H9 (cell line): Measurements from ENCODE around the gene TAF12. TPM values are rescaled to one million over a fixed set of nuclear protein-coding genes. Genes with fewer than 3 reads are reported as not detected.
"Not testable (repeated sequence)": the region's sequence is repeated elsewhere in the genome, so short reads cannot be mapped to it uniquely, and the experiment has no call there.

Experiments used
- DNase-seq: peaks from one replicate; pipeline ENCODE4 v3.0.0-alpha.2; 2017
- H2AFZ ChIP-seq: one replicate; pipeline ENCODE4 v1.6.1; 2013; ENCODE audit warnings: mild to moderate bottlenecking, low read length, control low read depth, moderate library complexity
- H2AK5ac ChIP-seq: 2 replicates; pipeline ENCODE4 v1.6.1; 2013; ENCODE audit warnings: low read length, control low read depth, mixed read lengths; ENCODE audit not compliant: insufficient read length
- H2BK120ac ChIP-seq: one replicate; pipeline ENCODE4 v1.6.1; 2013; ENCODE audit warnings: low read depth, mild to moderate bottlenecking, low read length, control low read depth, inconsistent platforms; ENCODE audit not compliant: poor library complexity, severe bottlenecking
- H2BK12ac ChIP-seq: 2 replicates; pipeline ENCODE4 v1.6.1; 2013; ENCODE audit warnings: low read length, control low read depth, mixed read lengths, low read depth; ENCODE audit not compliant: insufficient read length
- H2BK15ac ChIP-seq: 2 replicates; pipeline ENCODE4 v1.6.1; 2013; ENCODE audit warnings: low read depth, low read length, control low read depth
- H2BK20ac ChIP-seq: one replicate; pipeline ENCODE4 v1.6.1; 2013; ENCODE audit warnings: low read depth, mild to moderate bottlenecking, low read length, control low read depth, inconsistent platforms; ENCODE audit not compliant: poor library complexity, severe bottlenecking
- H2BK5ac ChIP-seq: 2 replicates; pipeline ENCODE4 v1.6.1; 2013; ENCODE audit warnings: low read length, control low read depth, mixed read lengths; ENCODE audit not compliant: insufficient read length
- H3K14ac ChIP-seq: 2 replicates; pipeline ENCODE4 v1.6.1; 2013; ENCODE audit warnings: low read length, control low read depth; ENCODE audit not compliant: insufficient read depth
- H3K18ac ChIP-seq: 2 replicates; pipeline ENCODE4 v1.6.1; 2013; ENCODE audit warnings: low read depth, mild to moderate bottlenecking, mixed read lengths, low read length, control low read depth; ENCODE audit not compliant: insufficient read length
- H3K23ac ChIP-seq: 2 replicates; pipeline ENCODE4 v1.6.1; 2013; ENCODE audit warnings: low read length, control low read depth, mixed read lengths, low read depth; ENCODE audit not compliant: insufficient read length
- H3K23me2 ChIP-seq: 2 replicates; pipeline ENCODE4 v1.6.1; 2013; ENCODE audit warnings: low read depth, mild to moderate bottlenecking, mixed read lengths, low read length, control low read depth; ENCODE audit not compliant: insufficient read length, poor library complexity, severe bottlenecking
- H3K27ac ChIP-seq: 2 replicates; pipeline ENCODE4 v1.5.1; 2013; ENCODE audit warnings: low read length, control low read depth, mixed read lengths, low read depth; ENCODE audit not compliant: insufficient read length
- H3K27me3 ChIP-seq: 2 replicates; pipeline ENCODE4 v1.6.1; 2013; ENCODE audit warnings: low read length, control low read depth, inconsistent platforms; ENCODE audit not compliant: insufficient read depth
- H3K4ac ChIP-seq: 2 replicates; pipeline ENCODE4 v1.6.1; 2013; ENCODE audit warnings: low read depth, mild to moderate bottlenecking, control low read depth, inconsistent platforms, low read length, moderate library complexity
- H3K4me1 ChIP-seq: 2 replicates; pipeline ENCODE4 v1.6.1; 2013; ENCODE audit warnings: low read length, control low read depth, inconsistent platforms; ENCODE audit not compliant: insufficient read depth
- H3K4me2 ChIP-seq: 2 replicates; pipeline ENCODE4 v1.6.1; 2013; ENCODE audit warnings: low read length, control low read depth, mixed read lengths; ENCODE audit not compliant: insufficient read length, insufficient read depth
- H3K56ac ChIP-seq: 2 replicates; pipeline ENCODE4 v1.6.1; 2013; ENCODE audit warnings: low read depth, mild to moderate bottlenecking, mixed read lengths, low read length, control low read depth; ENCODE audit not compliant: insufficient read length
- H3K79me1 ChIP-seq: 2 replicates; pipeline ENCODE4 v1.6.1; 2013; ENCODE audit warnings: low read depth, mild to moderate bottlenecking, moderate library complexity, low read length, control low read depth, inconsistent platforms; ENCODE audit not compliant: insufficient read depth, poor library complexity, severe bottlenecking
- H3K79me2 ChIP-seq: 2 replicates; pipeline ENCODE4 v1.6.1; 2013; ENCODE audit warnings: low read length, control low read depth, inconsistent platforms; ENCODE audit not compliant: insufficient read depth
- H3K9ac ChIP-seq: 2 replicates; pipeline ENCODE4 v1.6.1; 2013; ENCODE audit warnings: low read length, control low read depth, mixed read lengths; ENCODE audit not compliant: insufficient read length; ENCODE audit errors: extremely low read depth
- H3K9me3 ChIP-seq: one replicate; pipeline ENCODE4 v1.6.1; 2013; ENCODE audit warnings: low read depth, low read length, inconsistent platforms; ENCODE audit not compliant: control insufficient read depth
- H3T11ph ChIP-seq: one replicate; pipeline ENCODE4 v1.6.1; 2013; ENCODE audit warnings: mild to moderate bottlenecking, low read length, control low read depth, inconsistent platforms
- H4K20me1 ChIP-seq: one replicate; pipeline ENCODE4 v1.6.1; 2013; ENCODE audit not compliant: control insufficient read depth, insufficient read length, insufficient read depth
- H4K5ac ChIP-seq: 2 replicates; pipeline ENCODE4 v1.6.1; 2013; ENCODE audit warnings: low read depth, mild to moderate bottlenecking, mixed read lengths, low read length, control low read depth; ENCODE audit not compliant: insufficient read length
- H4K8ac ChIP-seq: replicated peaks from 2 replicates; pipeline ENCODE4 v1.6.1; 2013; ENCODE audit warnings: low read length, control low read depth, mixed read lengths, low read depth; ENCODE audit not compliant: insufficient read length
- H4K91ac ChIP-seq: 2 replicates; pipeline ENCODE4 v1.6.1; 2013; ENCODE audit warnings: low read depth, mild to moderate bottlenecking, moderate library complexity, mixed read lengths, low read length, control low read depth; ENCODE audit not compliant: insufficient read length
- H3K27ac Mint-ChIP-seq, 3 experiments: 2 replicates in 2 of 3; 3 replicates in 1 of 3; pipeline ENCODE4 v1.8.0; 2020 to 2021; ENCODE audit warnings: mixed read lengths in 3 of 3, mild to moderate bottlenecking in 1 of 3, moderate library complexity in 1 of 3
- H3K27me3 Mint-ChIP-seq: 2 replicates; pipeline ENCODE4 v1.8.0; 2021; ENCODE audit warnings: low read depth, mild to moderate bottlenecking, moderate library complexity, mixed read lengths
- H3K36me3 Mint-ChIP-seq, 3 experiments: 2 replicates in 2 of 3; 3 replicates in 1 of 3; pipeline ENCODE4 v1.8.0; 2020 to 2021; ENCODE audit warnings: low read depth in 3 of 3, mixed read lengths in 3 of 3; ENCODE audit not compliant: insufficient read depth in 1 of 3
- H3K4me1 Mint-ChIP-seq, 2 experiments: 2 replicates each; pipeline ENCODE4 v1.8.0; 2020; ENCODE audit warnings: mixed read lengths in 2 of 2
- H3K4me3 Mint-ChIP-seq, 2 experiments: 2 replicates in 1 of 2; 3 replicates in 1 of 2; pipeline ENCODE4 v1.8.0; 2020 to 2021; ENCODE audit warnings: mild to moderate bottlenecking in 2 of 2, mixed read lengths in 2 of 2, moderate library complexity in 1 of 2
- H3K9me3 Mint-ChIP-seq, 2 experiments: 2 replicates in 1 of 2; 3 replicates in 1 of 2; pipeline ENCODE4 v1.8.0; 2020; ENCODE audit warnings: mild to moderate bottlenecking in 2 of 2, mixed read lengths in 2 of 2, moderate library complexity in 1 of 2
- CTCF ChIP-seq: fragments of 200-600 bp; sonication (generic); conservative IDR thresholded peaks from 3 replicates; pipeline ENCODE4 v1.8.0; 2021; ENCODE audit warnings: antibody characterized with exemption, mild to moderate bottlenecking
- WGBS: extraction: QIAGEN DNeasy Blood & Tissue Kit; methylation state at CpG from one replicate; pipeline ENCODE4 v1.1.7; 2013; ENCODE audit warnings: missing lambda C conversion rate, low lambda C conversion rate, mixed read lengths; ENCODE audit not compliant: insufficient read length; ENCODE audit errors: extremely low coverage; 5-methylcytosine and 5-hydroxymethylcytosine counted together
- total RNA-seq: library from RNA; stranded (reverse); gene quantifications from 2 replicates; pipeline ENCODE4 v1.2.1, GENCODE V29; 2021

The TAF12 gene
- total RNA-seq, 1 experiment from 2014 or later = 22.1 TPM

GRCh38 chr1:28656335-28656734, 13.5 kb upstream of the TAF12 start:
- Histone ChIP-seq H2BK15ac (no peak overlapping the region), H3K23me2 (no peaks in the 10 kb centered on the region), H3K4me2 (no peak overlapping the region), H3K4me1 (no peaks in the 10 kb centered on the region), H3K79me1 (no peaks in the 10 kb centered on the region), H3K4ac (no peak overlapping the region), H2BK120ac (no peak overlapping the region), H3K18ac (no peak overlapping the region), H2BK20ac (no peak overlapping the region), H3K27ac (no peak overlapping the region), H2BK12ac (no peak overlapping the region), H3K9ac (no peak overlapping the region), H3K56ac (no peak overlapping the region), H2AFZ (no peak overlapping the region), H2AK5ac (no peak overlapping the region), H4K20me1 (no peaks in the 10 kb centered on the region), H3K14ac (no peak overlapping the region), H3K79me2 (no peaks in the 10 kb centered on the region), H3K23ac (no peak overlapping the region), H2BK5ac (no peak overlapping the region), H4K91ac (no peak overlapping the region), H4K8ac (no peak overlapping the region), H4K5ac (no peak overlapping the region), H3K9me3 (no peaks in the 10 kb centered on the region), H3K27me3 (no peaks in the 10 kb centered on the region), H3T11ph (no peak overlapping the region)
- H3K27ac Mint-ChIP-seq = no peak overlapping the region
- WGBS = no CpG with 5 or more reads among the region's 6 CpGs
- no peak for DNase-seq
- H3K9me3 Mint-ChIP-seq = no peaks in the 10 kb centered on the region
- no peaks in the 10 kb centered on the region for H3K36me3 Mint-ChIP-seq
- H3K4me3 Mint-ChIP-seq = no peak overlapping the region
- no peaks in the 10 kb centered on the region for H3K4me1 Mint-ChIP-seq
- TF ChIP-seq CTCF = no peak
- no peaks in the 10 kb centered on the region for H3K27me3 Mint-ChIP-seq

GRCh38 chr1:28655448-28656311, 12.8 kb upstream of the TAF12 start:
- H4K91ac ChIP-seq, H3K9me3 Mint-ChIP-seq, H4K8ac ChIP-seq, H3K14ac ChIP-seq, H2BK5ac ChIP-seq, H3K23ac ChIP-seq, H3K23me2 ChIP-seq, H3K27me3 ChIP-seq, H2BK120ac ChIP-seq, H3K4me1 Mint-ChIP-seq, DNase-seq, H3K9ac ChIP-seq, H3K56ac ChIP-seq, H3K18ac ChIP-seq, H4K20me1 ChIP-seq, H2BK12ac ChIP-seq, H3T11ph ChIP-seq, H3K9me3 ChIP-seq, H2BK15ac ChIP-seq, H3K27ac ChIP-seq, H2AFZ ChIP-seq, H4K5ac ChIP-seq, H3K79me2 ChIP-seq, H2BK20ac ChIP-seq, H2AK5ac ChIP-seq, H3K4me2 ChIP-seq, H3K4me3 Mint-ChIP-seq, H3K36me3 Mint-ChIP-seq, H3K79me1 ChIP-seq, H3K27me3 Mint-ChIP-seq, H3K4ac ChIP-seq, H3K4me1 ChIP-seq: not testable (repeated sequence)
- WGBS = no CpG with 5 or more reads among the region's 10 CpGs
- peak overlapping the region in 1 of 3 experiments; percentile 24; a peak in 1 of 7 replicates for H3K27ac Mint-ChIP-seq
